Natural killer cell treated with Interleukin-12 subunit alpha and Interleukin-12 subunit beta and Interleukin-15 and Interleukin-18, amount 100 ng/mL, for 72 hours (primary cell): ENCODE measurements around the gene SECTM1. TPM values are rescaled to one million over a fixed set of nuclear protein-coding genes. Genes with fewer than 3 reads are reported as not detected.
A peak's percentile ranks its signal among the peaks of the same experiment; 100 is the strongest.

Experiments used
- ATAC-seq, 2 donors: fragments of 150-1000 bp; cut with Tn5 transposase in 1 of 2; sonication (Bioruptor Pico), chemical (Tn5 transposase) in 1 of 2; 2 replicates each; pipeline ENCODE4 v1.10.0; 2021
- DNase-seq: peaks from one replicate; pipeline ENCODE4 v3.0.0; 2022; ENCODE audit warnings: low spot score
- H3K27ac Mint-ChIP-seq, 2 donors: 1 replicate in 1 of 2; 2 replicates in 1 of 2; pipeline ENCODE4 v1.8.0; 2022; ENCODE audit warnings: mixed read lengths in 2 of 2, mild to moderate bottlenecking in 1 of 2, moderate library complexity in 1 of 2
- H3K27me3 Mint-ChIP-seq, 2 donors: 1 replicate in 1 of 2; 2 replicates in 1 of 2; pipeline ENCODE4 v1.8.0; 2022; ENCODE audit warnings: mixed read lengths in 2 of 2
- H3K36me3 Mint-ChIP-seq: one replicate; pipeline ENCODE4 v1.8.0; 2022; ENCODE audit warnings: mixed read lengths
- H3K4me1 Mint-ChIP-seq, 2 donors: 1 replicate in 1 of 2; 2 replicates in 1 of 2; pipeline ENCODE4 v1.8.0; 2022; ENCODE audit warnings: low read depth in 2 of 2, mixed read lengths in 2 of 2, mild to moderate bottlenecking in 1 of 2
- H3K4me3 Mint-ChIP-seq: one replicate; pipeline ENCODE4 v1.8.0; 2022; ENCODE audit warnings: mixed read lengths
- H3K9me3 Mint-ChIP-seq: 2 replicates; pipeline ENCODE4 v1.8.0; 2022; ENCODE audit warnings: mixed read lengths
- total RNA-seq, 2 donors: library from RNA; stranded (reverse); gene quantifications; one replicate each; pipeline ENCODE4 v1.2.3, GENCODE V29; 2022

Gene SECTM1
- total RNA-seq, 2 donors from 2014 or later, result 0.56 TPM; not detected in 1

DNA sequence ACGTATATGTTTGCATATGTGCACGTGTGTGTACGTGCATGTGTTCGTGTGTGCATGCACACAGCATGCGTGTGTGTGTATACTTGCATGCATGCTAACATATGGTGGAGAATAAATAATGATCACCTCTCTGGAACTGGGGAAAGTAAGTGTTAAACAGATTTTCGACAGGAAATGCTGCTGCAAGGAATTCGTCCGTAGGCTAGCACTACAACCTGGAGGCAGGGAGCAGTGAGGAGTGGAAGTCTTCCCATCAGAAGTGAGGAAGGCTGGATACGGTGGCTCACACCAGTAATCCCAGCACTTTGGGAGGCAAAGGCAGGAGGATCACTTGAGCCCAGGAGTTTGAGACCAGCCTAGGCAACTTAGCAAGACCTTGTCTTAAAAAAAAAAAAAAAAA lies 55.3 kb downstream of the SECTM1 start:
- H3K9me3 Mint-ChIP-seq, result no peaks in the 10 kb centered on the region
- H3K4me3 Mint-ChIP-seq, result no peak overlapping the region
- no peaks in the 10 kb centered on the region for H3K27me3 Mint-ChIP-seq
- no peaks in the 10 kb centered on the region for H3K36me3 Mint-ChIP-seq
- ATAC-seq (no peak), DNase-seq (no peak)
- H3K27ac Mint-ChIP-seq, result no peak overlapping the region
- peaks cover 16 to 26% of the 10 kb centered on the region in 2 donors for H3K4me1 Mint-ChIP-seq

DNA sequence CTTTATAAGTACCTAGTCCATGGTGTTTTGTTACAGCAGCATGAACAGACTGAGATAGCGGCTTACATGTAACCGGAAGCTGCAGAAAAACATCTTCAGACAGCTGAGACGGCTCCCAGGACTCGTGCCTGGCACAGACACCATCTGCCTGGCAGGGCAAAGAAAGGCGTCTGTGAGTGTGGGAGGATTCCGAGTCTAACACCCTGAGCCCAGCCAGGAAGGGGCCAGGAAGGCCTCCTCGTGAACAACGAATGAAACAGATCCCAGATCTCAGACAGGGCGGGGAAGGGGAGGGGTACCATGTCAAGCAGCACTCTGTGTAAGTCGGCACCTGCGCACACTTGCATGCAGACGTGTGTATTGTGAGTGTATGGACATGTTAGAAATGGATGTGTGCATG lies 55.7 kb downstream of the SECTM1 start:
- ATAC-seq (no peak), DNase-seq (no peak)
- H3K36me3 Mint-ChIP-seq, result no peaks in the 10 kb centered on the region
- H3K27ac Mint-ChIP-seq, result no peak overlapping the region
- no peaks in the 10 kb centered on the region for H3K27me3 Mint-ChIP-seq
- H3K4me3 Mint-ChIP-seq, result no peak overlapping the region
- H3K9me3 Mint-ChIP-seq, result no peaks in the 10 kb centered on the region
- H3K4me1 Mint-ChIP-seq, result peaks cover 14 to 24% of the 10 kb centered on the region in 2 donors

DNA sequence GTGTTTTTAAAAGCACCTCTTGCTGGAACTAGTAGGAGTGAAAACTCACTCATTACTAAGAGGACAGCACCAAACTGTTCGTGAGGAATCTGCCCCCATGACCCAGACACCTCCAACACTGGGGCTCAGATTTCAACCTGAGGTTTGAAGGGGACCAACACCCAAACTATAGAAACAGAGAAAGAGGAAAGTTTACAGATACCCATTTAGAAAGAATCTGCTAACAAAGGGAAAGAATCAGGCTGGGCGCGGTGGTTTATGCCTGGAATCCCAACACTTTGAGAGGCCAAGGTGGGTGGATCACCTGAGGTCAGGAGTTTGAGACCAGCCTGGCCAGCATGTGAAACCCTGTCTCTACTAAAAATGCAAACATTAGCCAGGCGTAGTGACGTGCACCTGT lies 56.6 kb downstream of the SECTM1 start:
- ATAC-seq (no peak), DNase-seq (no peak)
- no peaks in the 10 kb centered on the region for H3K9me3 Mint-ChIP-seq
- H3K4me3 Mint-ChIP-seq, result no peak overlapping the region
- no peaks in the 10 kb centered on the region for H3K27me3 Mint-ChIP-seq
- H3K4me1 Mint-ChIP-seq, result peaks cover 19 to 29% of the 10 kb centered on the region in 2 donors
- H3K36me3 Mint-ChIP-seq, result peaks cover 7% of the 10 kb centered on the region
- no peak overlapping the region for H3K27ac Mint-ChIP-seq

DNA sequence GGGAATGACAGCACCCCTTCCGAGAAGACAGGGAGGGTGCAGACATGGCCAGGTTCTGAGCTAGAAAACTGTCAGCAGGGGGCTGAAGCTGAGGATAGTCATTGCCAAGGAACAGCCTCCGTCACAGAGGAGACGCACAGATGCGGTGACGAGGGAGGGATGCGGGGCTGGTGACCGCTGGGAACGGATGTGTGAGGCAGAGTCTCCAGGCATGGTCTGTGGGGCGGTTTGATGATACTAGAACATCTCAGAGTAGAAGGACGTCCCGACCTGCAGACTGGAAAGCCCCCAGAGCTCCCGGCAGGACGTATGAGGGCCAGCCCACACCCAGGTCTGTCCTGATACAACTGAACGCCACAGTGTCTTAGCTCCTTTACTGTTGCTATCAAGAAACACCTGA lies 58.2 kb downstream of the SECTM1 start:
- Mint-ChIP-seq H3K4me3 (no peak overlapping the region), H3K36me3 (peaks cover 7% of the 10 kb centered on the region), H3K27ac (no peak overlapping the region), H3K9me3 (no peaks in the 10 kb centered on the region), H3K27me3 (no peaks in the 10 kb centered on the region), H3K4me1 (peaks cover 24 to 26% of the 10 kb centered on the region in 2 donors)
- no peak for ATAC-seq
- no peak for DNase-seq

DNA sequence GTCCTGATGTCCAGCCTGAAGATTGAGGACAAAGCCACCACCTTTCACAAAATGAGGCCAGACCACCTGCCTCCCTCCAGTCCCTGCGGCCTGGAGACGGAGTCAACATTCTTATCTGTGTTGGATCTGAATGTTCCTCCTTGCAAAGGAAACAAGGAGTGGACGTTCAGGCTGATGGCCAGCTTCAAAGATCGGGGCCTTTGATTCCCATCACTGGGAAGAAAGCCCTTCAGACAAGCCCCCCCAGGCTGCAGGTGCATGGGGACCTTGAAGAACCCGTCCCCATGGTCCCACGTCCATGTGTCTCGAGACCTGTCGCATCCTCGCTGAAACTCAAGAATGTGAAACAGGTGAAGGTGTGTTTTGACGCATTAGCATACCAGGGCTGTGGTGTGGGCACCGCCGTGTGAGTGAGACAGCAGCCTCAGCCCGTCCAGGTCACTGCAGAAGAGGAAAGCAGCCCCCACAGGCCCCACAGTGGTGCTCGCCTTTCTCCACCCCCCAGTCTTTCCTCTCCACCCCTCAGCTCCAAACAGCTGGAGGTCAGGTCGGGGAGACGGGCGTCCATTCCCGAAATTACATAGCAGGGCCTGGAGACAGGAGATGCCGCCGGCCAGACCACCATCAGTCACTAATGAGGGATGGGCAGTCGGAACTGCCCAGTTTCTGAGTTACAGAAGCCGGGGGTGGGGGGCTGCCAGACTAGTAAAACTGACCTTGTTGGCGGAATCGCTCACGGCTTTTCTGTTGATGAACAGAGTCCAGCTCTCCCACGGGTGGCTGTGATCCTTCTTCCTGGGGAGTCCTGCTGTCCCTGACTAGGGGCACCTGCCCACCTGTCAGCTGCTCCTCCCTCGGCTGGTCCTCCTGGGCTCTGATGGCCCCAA lies 59.2 kb downstream of the SECTM1 start:
- H3K27me3 Mint-ChIP-seq, result no peaks in the 10 kb centered on the region
- H3K4me1 Mint-ChIP-seq, result peaks cover 33 to 35% of the 10 kb centered on the region in 2 donors
- H3K27ac Mint-ChIP-seq, result peak overlapping the region; percentile 93 to 95
- ATAC-seq (no peak), DNase-seq (no peak)
- no peaks in the 10 kb centered on the region for H3K9me3 Mint-ChIP-seq
- peaks cover 7% of the 10 kb centered on the region for H3K36me3 Mint-ChIP-seq
- H3K4me3 Mint-ChIP-seq, result peak overlapping the region; percentile 88

DNA sequence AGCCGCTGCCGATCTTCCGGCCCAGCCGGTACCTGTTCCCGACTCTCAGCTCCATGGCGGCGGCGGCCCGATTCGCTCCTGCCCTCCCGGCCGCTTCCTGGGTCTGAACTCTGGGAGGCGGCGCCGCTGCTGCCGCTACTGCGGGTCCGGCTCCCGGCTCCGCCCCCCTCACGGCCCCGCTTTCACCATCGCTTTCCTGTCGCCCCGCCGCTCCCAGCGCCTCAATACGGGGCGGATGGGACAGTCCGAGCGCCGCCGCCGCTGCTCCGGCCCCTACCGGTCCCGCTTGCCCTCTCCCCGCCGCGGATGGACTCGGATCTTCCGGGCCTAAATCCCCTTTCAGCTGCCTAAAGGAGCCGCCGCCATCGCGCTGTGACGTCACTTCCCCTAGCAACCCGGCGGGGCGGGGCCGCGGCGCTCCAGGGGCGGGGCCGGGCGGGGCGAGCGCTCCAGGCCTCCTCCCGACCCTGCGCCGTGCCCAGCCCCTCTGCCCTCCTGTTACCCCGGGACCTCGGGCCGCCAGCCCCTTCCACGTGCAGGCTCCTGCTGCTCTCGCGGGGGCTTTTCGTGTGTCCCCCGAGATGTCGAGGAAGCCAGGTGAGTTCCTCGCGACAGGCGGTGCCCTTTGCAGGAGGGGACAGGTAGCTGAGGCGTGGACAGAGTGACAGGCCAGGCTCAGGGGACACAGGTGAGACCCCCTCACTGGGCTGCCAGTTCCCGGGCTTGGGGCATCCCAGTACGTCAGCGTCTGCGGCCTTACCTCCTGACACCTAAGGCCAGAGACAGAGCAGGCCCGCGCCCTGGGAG lies 60.0 kb downstream of the SECTM1 start, which contains the start of gene CSNK1D:
Gene CSNK1D, minus strand, starts transcription at position 374 of the 807 bp plus-strand sequence. Its CDS starts 319 bp downstream, at position 55.
- peak within 1 kb of the TSS; percentile 98 for H3K4me3 Mint-ChIP-seq
- no peaks in the 10 kb centered on the region for H3K27me3 Mint-ChIP-seq
- peaks cover 7% of the 10 kb centered on the region for H3K36me3 Mint-ChIP-seq
- no peaks in the 10 kb centered on the region for H3K9me3 Mint-ChIP-seq
- peaks cover 35 to 44% of the 10 kb centered on the region in 2 donors for H3K4me1 Mint-ChIP-seq
- peak within 1 kb of the TSS; percentile 93 to 95 for H3K27ac Mint-ChIP-seq
- peak; percentile 91 to 95 for ATAC-seq
- peak; percentile 92 for DNase-seq

DNA sequence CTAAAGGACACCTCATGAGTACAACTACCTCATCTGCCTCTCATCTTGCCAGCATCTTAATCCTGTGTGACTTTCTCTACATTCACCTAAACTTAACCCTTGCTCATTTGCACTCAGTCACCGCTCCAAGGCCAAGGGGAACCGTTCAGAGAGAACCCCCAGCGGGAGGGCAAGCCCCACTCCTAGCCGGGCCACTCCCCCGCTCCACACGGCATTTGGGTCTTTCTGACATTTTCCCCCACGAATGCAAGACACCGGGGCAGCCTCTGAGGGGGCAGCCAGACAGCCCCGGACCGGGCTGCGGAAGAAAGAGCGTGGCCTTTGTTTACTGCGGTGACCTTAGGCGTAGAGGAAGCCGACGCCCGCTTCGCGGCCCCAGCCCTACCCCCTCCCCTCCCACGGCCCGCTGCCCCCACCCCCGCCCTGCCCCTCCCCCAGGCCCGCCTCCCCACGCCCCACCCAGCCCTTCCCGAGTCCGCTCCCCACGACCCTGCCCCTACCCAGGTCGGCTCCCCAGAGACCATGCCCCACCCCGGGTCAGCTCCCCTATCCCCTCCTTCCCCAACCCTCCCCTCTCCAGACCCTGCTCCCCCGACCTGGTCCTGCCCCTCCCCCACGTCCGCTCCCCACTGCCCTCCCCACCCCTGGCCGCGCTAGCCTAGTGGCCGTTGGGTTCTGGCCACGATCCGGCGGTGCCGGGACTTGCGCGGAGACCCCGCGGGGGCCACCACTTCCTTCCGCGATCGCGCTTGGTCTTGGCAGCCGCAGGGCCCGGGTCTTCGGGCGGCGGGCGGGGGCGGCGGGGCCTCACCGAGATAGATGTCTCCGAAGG lies 60.9 kb downstream of the SECTM1 start:
- H3K4me3 Mint-ChIP-seq, result peak overlapping the region; percentile 98

DNA sequence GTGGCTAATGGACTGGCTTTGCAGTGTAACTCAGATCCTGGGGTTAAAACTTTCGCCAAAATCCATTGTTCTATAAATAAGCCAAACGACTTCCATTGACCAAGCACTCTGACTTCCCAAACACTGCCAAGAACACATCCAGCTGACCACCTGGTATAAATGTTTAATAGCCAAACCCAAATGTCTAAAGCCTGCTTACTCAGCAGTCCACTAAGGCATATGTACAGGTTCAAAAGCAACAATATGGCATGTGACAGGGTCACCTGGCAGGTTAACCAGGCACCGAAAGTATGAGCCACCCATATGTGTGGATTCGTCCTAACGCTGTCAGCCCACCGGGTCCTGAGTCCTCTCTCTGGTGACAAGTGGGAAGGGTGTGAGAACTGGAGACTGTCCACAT lies 62.2 kb downstream of the SECTM1 start:
- Mint-ChIP-seq H3K36me3 (peaks cover 9% of the 10 kb centered on the region), H3K9me3 (no peaks in the 10 kb centered on the region), H3K4me1 (peaks cover 54 to 59% of the 10 kb centered on the region in 2 donors), H3K27ac (peak overlapping the region in 1 of 2 donors; percentile 82), H3K27me3 (no peaks in the 10 kb centered on the region), H3K4me3 (peak overlapping the region; percentile 98)
- DNase-seq (no peak), ATAC-seq (no peak)

More for the DNA sequence above, 60.9 kb downstream of the SECTM1 start:
- ATAC-seq (peak; percentile 56 to 59), DNase-seq (no peak)
- H3K36me3 Mint-ChIP-seq, result peaks cover 7% of the 10 kb centered on the region
- H3K9me3 Mint-ChIP-seq, result no peaks in the 10 kb centered on the region
- H3K4me1 Mint-ChIP-seq, result peaks cover 43 to 52% of the 10 kb centered on the region in 2 donors
- no peaks in the 10 kb centered on the region for H3K27me3 Mint-ChIP-seq
- H3K27ac Mint-ChIP-seq, result peak overlapping the region; percentile 93 to 95

Other genes starting within 250 kb of the SECTM1 start
- 100 to 1,000 TPM; 195 to 451 TPM for gene FASN, start 235.5 kb downstream of the SECTM1 start, total RNA-seq
- gene CCDC57, start 120.9 kb downstream of the SECTM1 start, total RNA-seq, result 10 to 100 TPM; 34.0 to 82.2 TPM
- 100 to 1,000 TPM; 241 to 534 TPM for gene SLC16A3, start 104.7 kb downstream of the SECTM1 start, total RNA-seq
- gene CSNK1D, start 60.1 kb downstream of the SECTM1 start, total RNA-seq, result 100 to 1,000 TPM; 160 to 215 TPM
- 10 to 100 TPM; 61.8 to 73.6 TPM for gene CD7, start 16.2 kb downstream of the SECTM1 start, total RNA-seq
- gene TEX19, start 25.5 kb upstream of the SECTM1 start, total RNA-seq, result not detected
- not detected for gene UTS2R, start 38.0 kb upstream of the SECTM1 start, total RNA-seq
- gene HEXD, start 84.6 kb upstream of the SECTM1 start, total RNA-seq, result 10 to 100 TPM; 19.5 to 40.1 TPM
- 10 to 100 TPM; 29.7 to 30.1 TPM for gene OGFOD3, start 84.8 kb upstream of the SECTM1 start, total RNA-seq
- gene CYBC1, start 117.0 kb upstream of the SECTM1 start, total RNA-seq, result 100 to 1,000 TPM; 300 to 380 TPM
- 100 to 1,000 TPM; 217 to 295 TPM for gene NARF, start 125.0 kb upstream of the SECTM1 start, total RNA-seq
- 100 to 1,000 TPM in 1 of 2 donors, 10 to 100 TPM in 1; 60.9 to 108 TPM for gene FOXK2, start 186.0 kb upstream of the SECTM1 start, total RNA-seq